AG04450 (cell line): ENCODE results near the gene RAB11FIP4. TPM values are rescaled to one million over a fixed set of nuclear protein-coding genes. Genes with fewer than 3 reads are reported as not detected.

Source experiments
- CTCF ChIA-PET: fragments of 300-600, 350-600 bp; formaldehyde crosslinking; extraction: SDS; loops from one replicate; lab custom pipeline; 2022; ENCODE audit warnings: antibody characterized with exemption, inconsistent platforms; lab: Charles Lee
- POLR2A ChIA-PET: fragments of 350-600 bp; formaldehyde crosslinking; extraction: SDS; loops from one replicate; lab custom pipeline; 2021; ENCODE audit warnings: antibody characterized with exemption, inconsistent platforms; lab: Yijun Ruan, JAX
- DNase-seq: peaks from one replicate; pipeline ENCODE4 v3.0.0-alpha.2; 2011; ENCODE audit warnings: low read depth, low spot score
- H3K27ac ChIP-seq: one replicate; pipeline ENCODE4 v1.5.1; 2012; ENCODE audit warnings: low read depth, low read length, control low read depth
- H3K27me3 ChIP-seq: one replicate; pipeline ENCODE4 v1.6.0; 2012; ENCODE audit warnings: low read length; ENCODE audit not compliant: control insufficient read depth, insufficient read depth
- H3K4me3 ChIP-seq: 2 replicates; pipeline ENCODE4 v1.5.1; 2011; ENCODE audit warnings: mild to moderate bottlenecking, low read depth, low read length, control low read depth
- H3K9me3 ChIP-seq: 2 replicates; pipeline ENCODE4 v1.5.1; 2012; ENCODE audit warnings: low read length; ENCODE audit not compliant: control insufficient read depth, insufficient read depth
- polyA plus RNA-seq: library from polyadenylated mRNA; depleted of rRNA; stranded (reverse); fragments of >200 nt; gene quantifications from 2 replicates; pipeline ENCODE4 v1.2.3, GENCODE V29; 2011
- TF ChIP-seq, protein P1 (sequence below): IDR thresholded peaks from 2 replicates; pipeline ENCODE4 v1.5.1; 2011; ENCODE audit warnings: low read depth, low read length, control low read depth, inconsistent platforms

RAB11FIP4 gene
- polyA plus RNA-seq, 1 experiment = 0.58 TPM

DNA sequence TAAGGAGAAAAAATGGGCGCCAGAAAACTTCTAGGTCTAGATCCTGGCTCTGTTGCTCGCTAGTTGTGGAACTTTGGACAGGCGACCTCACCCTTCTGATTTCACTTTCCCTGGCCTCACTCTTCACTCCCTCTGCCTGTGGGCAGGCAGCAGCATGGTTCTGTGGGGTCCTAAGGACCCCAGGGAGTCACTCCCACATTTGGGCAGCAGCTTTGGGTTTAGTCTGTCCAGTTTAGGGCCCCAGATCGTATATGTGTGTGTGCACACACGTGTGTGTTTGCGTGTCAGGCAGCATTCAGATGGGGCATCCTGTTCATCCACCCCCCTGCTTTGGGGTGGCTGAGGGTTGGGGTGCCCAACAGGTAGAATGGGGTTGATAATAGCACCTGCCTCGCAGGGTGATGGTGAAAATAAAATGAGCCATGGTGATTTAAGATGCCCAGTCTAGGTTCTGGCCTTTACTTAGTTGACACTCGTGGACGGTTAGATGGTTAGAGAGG, 102.2 kb downstream of the RAB11FIP4 start:
- CTCF ChIA-PET = no interaction called here
- Histone ChIP-seq H3K27ac (no peak overlapping the region), H3K9me3 (no peaks in the 10 kb centered on the region; the same call in 1 of the 2 replicates), H3K27me3 (peaks cover 76% of the 10 kb centered on the region), H3K4me3 (no peak overlapping the region)
- TF ChIP-seq, protein P1, sequence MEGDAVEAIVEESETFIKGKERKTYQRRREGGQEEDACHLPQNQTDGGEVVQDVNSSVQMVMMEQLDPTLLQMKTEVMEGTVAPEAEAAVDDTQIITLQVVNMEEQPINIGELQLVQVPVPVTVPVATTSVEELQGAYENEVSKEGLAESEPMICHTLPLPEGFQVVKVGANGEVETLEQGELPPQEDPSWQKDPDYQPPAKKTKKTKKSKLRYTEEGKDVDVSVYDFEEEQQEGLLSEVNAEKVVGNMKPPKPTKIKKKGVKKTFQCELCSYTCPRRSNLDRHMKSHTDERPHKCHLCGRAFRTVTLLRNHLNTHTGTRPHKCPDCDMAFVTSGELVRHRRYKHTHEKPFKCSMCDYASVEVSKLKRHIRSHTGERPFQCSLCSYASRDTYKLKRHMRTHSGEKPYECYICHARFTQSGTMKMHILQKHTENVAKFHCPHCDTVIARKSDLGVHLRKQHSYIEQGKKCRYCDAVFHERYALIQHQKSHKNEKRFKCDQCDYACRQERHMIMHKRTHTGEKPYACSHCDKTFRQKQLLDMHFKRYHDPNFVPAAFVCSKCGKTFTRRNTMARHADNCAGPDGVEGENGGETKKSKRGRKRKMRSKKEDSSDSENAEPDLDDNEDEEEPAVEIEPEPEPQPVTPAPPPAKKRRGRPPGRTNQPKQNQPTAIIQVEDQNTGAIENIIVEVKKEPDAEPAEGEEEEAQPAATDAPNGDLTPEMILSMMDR = no peak
- DNase-seq = no peak
- POLR2A ChIA-PET = no interaction called here

DNA sequence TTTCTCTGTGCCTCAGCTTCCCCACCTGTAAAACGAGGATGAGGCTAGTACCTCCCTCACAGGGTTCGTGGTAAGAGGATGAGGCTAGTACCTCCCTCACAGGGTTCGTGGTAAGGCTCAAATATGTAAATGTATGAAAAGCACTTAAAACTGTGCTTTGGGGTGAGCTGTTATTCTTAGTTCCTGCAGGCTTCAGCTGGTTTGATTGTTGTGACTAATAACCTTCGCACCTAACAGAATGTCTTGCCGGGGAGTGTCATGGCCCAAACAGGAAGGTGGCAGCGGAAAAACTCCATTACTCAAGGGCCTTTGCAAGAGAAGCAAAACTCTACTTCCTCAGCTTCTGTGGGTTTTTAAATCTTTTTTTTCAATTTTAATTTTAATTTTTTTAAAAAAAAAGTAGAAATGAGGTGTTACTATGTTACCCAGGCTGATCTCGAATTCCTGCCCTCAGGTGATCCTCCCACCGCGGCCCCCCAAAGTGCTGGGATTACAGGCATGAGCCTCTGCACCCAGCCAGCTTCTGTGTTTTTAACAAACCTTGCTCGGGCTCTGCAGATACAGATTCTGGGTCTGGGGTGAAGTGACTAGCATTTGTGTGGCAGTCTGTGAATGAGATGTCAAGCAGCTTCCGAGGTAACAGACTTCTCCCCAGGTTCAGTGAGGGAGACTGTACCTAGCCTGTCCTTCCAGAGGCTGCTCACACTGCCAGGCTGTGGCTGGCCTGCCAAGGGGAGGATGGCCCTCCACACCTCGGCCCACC, 103.0 kb downstream of the RAB11FIP4 start:
- no peak overlapping the region for H3K27ac ChIP-seq
- peaks cover 75% of the 10 kb centered on the region for H3K27me3 ChIP-seq
- DNase-seq = no peak
- TF ChIP-seq, protein P1 = no peak
- ChIA-PET POLR2A (no interaction called here), CTCF (no interaction called here)
- H3K9me3 ChIP-seq = no peaks in the 10 kb centered on the region; the same call in 1 of the 2 replicates
- no peak overlapping the region for H3K4me3 ChIP-seq

DNA sequence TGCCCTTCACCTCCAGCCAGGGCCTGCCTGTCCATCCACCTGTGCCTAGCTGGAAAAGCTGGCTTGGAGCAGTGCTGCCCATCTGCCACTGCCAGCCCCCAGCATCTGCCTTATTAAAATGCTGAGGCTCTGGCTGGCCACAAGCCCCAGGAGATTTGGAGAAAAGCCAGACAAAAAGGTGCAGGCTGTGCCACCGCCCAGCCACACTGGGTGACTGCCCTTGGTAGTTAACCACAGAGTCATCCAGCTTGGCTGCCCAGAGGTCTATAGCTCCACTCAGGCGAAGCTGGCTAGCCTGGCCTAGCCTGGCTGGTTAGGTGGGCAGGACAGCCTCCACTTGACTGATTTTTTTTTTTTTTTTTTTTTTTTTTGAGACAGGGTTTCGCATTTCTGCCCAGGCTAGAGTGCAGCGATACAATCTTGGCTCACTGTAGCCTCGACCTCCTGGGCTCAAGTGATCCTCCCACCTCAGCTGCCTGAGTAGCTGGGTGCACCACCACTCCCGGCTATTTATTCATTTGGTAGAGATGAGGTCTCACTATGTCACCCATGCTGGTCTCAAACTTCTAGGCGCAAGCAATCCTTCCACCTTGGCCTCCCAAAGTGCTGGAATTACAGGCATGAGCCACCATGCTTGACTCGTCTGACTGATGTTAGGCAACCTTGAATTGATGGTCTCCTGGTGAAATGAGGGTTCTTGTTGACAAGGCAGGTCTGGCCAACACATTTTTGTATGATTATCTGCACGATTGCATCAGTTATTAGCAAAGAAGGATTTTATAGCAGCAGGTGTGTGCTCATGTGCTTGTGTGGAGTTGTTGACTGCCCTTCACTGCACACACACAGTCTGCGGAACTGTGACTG, 103.8 kb downstream of the RAB11FIP4 start:
- Histone ChIP-seq H3K27ac (no peak overlapping the region), H3K4me3 (no peak overlapping the region), H3K9me3 (no peaks in the 10 kb centered on the region; the same call in 1 of the 2 replicates), H3K27me3 (peaks cover 73% of the 10 kb centered on the region)
- no peak for DNase-seq
- ChIA-PET POLR2A (no interaction called here), CTCF (no interaction called here)
- TF ChIP-seq, protein P1 = no peak

DNA sequence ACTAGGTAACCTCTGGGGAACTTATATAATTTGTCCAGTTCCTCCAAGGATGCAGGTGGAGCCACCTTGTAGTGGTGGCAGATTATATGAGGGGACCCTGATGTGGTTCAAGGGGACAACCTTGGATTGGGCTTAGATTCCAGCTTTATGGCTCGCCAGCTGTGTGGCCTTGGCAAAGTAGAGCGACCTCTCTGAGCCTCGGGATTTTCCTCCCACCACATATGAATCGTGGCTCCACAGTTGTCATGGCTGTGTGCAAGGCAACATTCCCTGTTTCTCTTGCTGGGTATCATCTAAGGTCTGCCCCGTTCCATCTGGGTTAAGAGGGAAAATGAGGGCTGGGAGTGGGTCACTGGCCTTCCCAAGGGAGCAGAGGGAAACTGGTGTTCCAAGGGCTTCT, 104.6 kb downstream of the RAB11FIP4 start:
- ChIA-PET CTCF (no interaction called here), POLR2A (no interaction called here)
- H3K27ac ChIP-seq = no peak overlapping the region
- peaks cover 64% of the 10 kb centered on the region for H3K27me3 ChIP-seq
- H3K9me3 ChIP-seq = no peaks in the 10 kb centered on the region; the same call in 1 of the 2 replicates
- no peak overlapping the region for H3K4me3 ChIP-seq
- DNase-seq = no peak
- TF ChIP-seq, protein P1 = no peak
